Vagina (tissue), 2 donors: Measurements from ENCODE around the gene PNLIPRP1.

ENCODE experiments used
- CTCF ChIP-seq, 3 experiments: fragments of 450-650 bp in 2 of 3; fragments of 200-600 bp in 1 of 3; sonication (generic) in 1 of 3; IDR thresholded peaks; one replicate each; pipeline ENCODE4 v1.5.1; 2017 to 2019; ENCODE audit warnings: antibody characterized with exemption in 3 of 3, mild to moderate bottlenecking in 2 of 3, moderate library complexity in 2 of 3
- POLR2A ChIP-seq, 2 donors: fragments of 450-650 bp; IDR thresholded peaks; one replicate each; pipeline ENCODE4 v1.6.1; 2017; ENCODE audit warnings: antibody characterized with exemption in 2 of 2, mild to moderate bottlenecking in 2 of 2, moderate library complexity in 2 of 2
- POLR2AphosphoS5 ChIP-seq, 2 donors: sonication (generic); formaldehyde crosslinking; IDR thresholded peaks; one replicate each; pipeline ENCODE4 v1.9.0; 2017; ENCODE audit warnings: antibody characterized with exemption in 2 of 2, mild to moderate bottlenecking in 2 of 2, low read depth in 1 of 2; ENCODE audit not compliant: insufficient read depth in 1 of 2

- TF ChIP-seq CTCF (IDR thresholded peaks at IDR 0.05), result no peak
- TF ChIP-seq POLR2A (IDR thresholded peaks at IDR 0.05), result no peak
- no peak for TF ChIP-seq POLR2AphosphoS5 (IDR thresholded peaks at IDR 0.05; ENCODE audit: insufficient read depth in 1 of 2, low read depth in 1 of 2)
These were observed 34.9 kb upstream of the PNLIPRP1 start for GRCh38 chr10:116555880-116556279.
